OCI-LY7 (cell line): ENCODE measurements around the gene KCNMA1. TPM values are rescaled to one million over a fixed set of nuclear protein-coding genes. Genes with fewer than 3 reads are reported as not detected.

Experiments used
- BruUV-seq: library from RNA; stranded (reverse); fragments of 400-500 nt; replicated peaks from 2 replicates; lab custom pipeline; 2021; lab: Mats Ljungman, UMichigan
- CTCF ChIA-PET: fragments of 300-600 bp; sonication (Branson Sonifier 250); formaldehyde crosslinking; loops from one replicate; lab custom pipeline; 2022; ENCODE audit warnings: antibody characterized with exemption; ENCODE audit not compliant: unreplicated experiment; lab: Charles Lee
- POLR2A ChIA-PET: fragments of 300-600 bp; sonication (Branson Sonifier 250); formaldehyde crosslinking; loops from one replicate; lab custom pipeline; 2022; ENCODE audit warnings: antibody characterized with exemption; lab: Charles Lee
- DNase-seq: peaks from one replicate; pipeline ENCODE4 v3.0.0-alpha.2; 2015; ENCODE audit warnings: low spot score
- H2AFZ ChIP-seq: fragments of 200-600 bp; sonication (generic), shearing (Covaris generic); 2 replicates; pipeline ENCODE4 v1.6.1; 2014; ENCODE audit warnings: mild to moderate bottlenecking, antibody characterized with exemption, low read length, moderate library complexity
- H3K27ac ChIP-seq: fragments of 200-600 bp; sonication (generic); 2 replicates; pipeline ENCODE4 v1.5.1; 2014; ENCODE audit warnings: mixed run types, low read depth, mild to moderate bottlenecking, moderate library complexity, low read length, inconsistent platforms; ENCODE audit not compliant: poor library complexity, severe bottlenecking
- H3K36me3 ChIP-seq: fragments of 200-600 bp; sonication (generic); 2 replicates; pipeline ENCODE4 v1.6.1; 2014; ENCODE audit warnings: mild to moderate bottlenecking, antibody characterized with exemption, low read length, moderate library complexity, mixed read lengths; ENCODE audit not compliant: insufficient read depth
- H3K4me1 ChIP-seq: fragments of 200-600 bp; sonication (generic); 2 replicates; pipeline ENCODE4 v1.5.1; 2014; ENCODE audit warnings: mild to moderate bottlenecking, low read length; ENCODE audit not compliant: insufficient read depth, poor library complexity, severe bottlenecking
- H3K4me2 ChIP-seq: fragments of 200-600 bp; sonication (generic); 2 replicates; pipeline ENCODE4 v1.6.1; 2014; ENCODE audit warnings: mild to moderate bottlenecking, low read length
- H3K4me3 ChIP-seq: fragments of 200-600 bp; sonication (generic); 2 replicates; pipeline ENCODE4 v1.5.1; 2014; ENCODE audit warnings: mild to moderate bottlenecking, low read depth, low read length; ENCODE audit not compliant: poor library complexity, severe bottlenecking
- H3K79me2 ChIP-seq: fragments of 200-600 bp; sonication (generic); 2 replicates; pipeline ENCODE4 v1.6.1; 2016; ENCODE audit warnings: low read depth, mild to moderate bottlenecking, low read length, moderate library complexity, mixed read lengths; ENCODE audit not compliant: insufficient read depth
- H3K9me2 ChIP-seq: fragments of 200-600 bp; sonication (generic); 2 replicates; pipeline ENCODE4 v1.6.1; 2016; ENCODE audit warnings: mild to moderate bottlenecking, low read length, mixed read lengths; ENCODE audit not compliant: insufficient read depth
- H3K9me3 ChIP-seq: fragments of 200-600 bp; sonication (generic); 2 replicates; pipeline ENCODE4 v1.6.1; 2014; ENCODE audit warnings: mild to moderate bottlenecking, mixed run types, low read length, mixed read lengths
- H4K20me1 ChIP-seq: fragments of 200-600 bp; sonication (generic); 2 replicates; pipeline ENCODE4 v1.6.1; 2014; ENCODE audit warnings: mild to moderate bottlenecking, antibody characterized with exemption, low read length, moderate library complexity, mixed read lengths; ENCODE audit not compliant: insufficient read depth
- EZH2phosphoT487 ChIP-seq: fragments of 200-600 bp; sonication (generic); IDR thresholded peaks from 2 replicates; pipeline ENCODE4 v1.6.1; 2018; ENCODE audit warnings: low read depth, borderline replicate concordance, mild to moderate bottlenecking, mixed run types, antibody characterized with exemption, low read length, moderate library complexity, mixed read lengths
- intact Hi-C: fragments of 100-400 bp; cut with micrococcal nuclease; formaldehyde crosslinking; loops from one replicate; pipeline ENCODE4 v1.10.0; 2022; ENCODE audit not compliant: unreplicated experiment
- total RNA-seq, 2 experiments: library from RNA; depleted of rRNA in 1 of 2; stranded (reverse); fragments of >200 nt in 1 of 2; shearing (Covaris generic) in 1 of 2; gene quantifications; 2 replicates each; pipeline ENCODE4 v1.2.3, GENCODE V29; 2014 to 2022
- TF ChIP-seq, protein P1 (sequence below): fragments of 200-600 bp; sonication (generic); conservative IDR thresholded peaks from 2 replicates; pipeline ENCODE4 v1.5.1; 2014; ENCODE audit warnings: mild to moderate bottlenecking, antibody characterized with exemption, low read length, moderate library complexity, mixed read lengths

Gene KCNMA1
- total RNA-seq, 2 experiments from 2014 or later: not detected

DNA sequence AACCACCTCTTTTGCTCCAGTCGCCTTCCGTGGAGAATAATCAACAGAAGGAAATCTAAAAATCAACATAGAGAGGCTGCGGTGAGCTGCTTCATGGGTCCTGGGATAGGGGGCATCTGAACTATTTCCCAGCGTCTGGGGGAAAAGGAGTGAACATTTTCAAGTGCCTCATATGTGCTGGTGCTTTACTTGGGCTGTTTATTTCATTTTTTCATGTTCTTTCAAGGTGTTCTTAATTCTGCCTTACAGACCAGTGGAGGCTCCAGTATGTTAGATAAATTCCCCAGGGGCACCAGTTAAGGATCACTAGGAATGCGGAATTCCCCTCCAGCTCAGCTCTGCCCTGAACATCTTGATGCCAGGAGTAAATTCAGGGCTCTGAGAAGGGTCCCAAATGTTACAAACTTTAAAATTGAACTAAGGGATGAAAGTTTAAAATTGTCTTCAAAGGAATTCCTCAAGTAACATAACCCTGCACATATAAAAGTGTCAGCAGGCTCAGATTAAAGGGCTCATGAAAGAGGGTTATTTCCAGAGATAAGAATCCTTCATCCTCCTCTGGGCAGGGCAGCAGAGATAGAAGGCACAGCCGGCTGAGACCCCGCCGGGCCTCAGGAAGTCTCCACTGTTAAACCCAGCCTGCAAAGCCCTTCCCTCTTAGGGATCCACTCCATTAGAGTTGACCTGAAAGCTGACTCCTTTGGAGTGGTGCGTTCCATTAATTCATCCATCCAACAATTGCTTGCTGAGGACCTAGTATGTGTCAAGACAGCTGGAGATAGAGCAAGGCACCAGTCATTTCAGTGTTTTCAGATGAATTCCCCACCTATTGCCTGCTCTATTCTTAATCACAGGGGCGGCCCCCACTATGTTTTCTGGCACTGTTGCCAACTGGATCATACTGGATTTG lies 345.8 kb downstream of the KCNMA1 start:
- H4K20me1 ChIP-seq: no peaks in the 10 kb centered on the region
- DNase-seq: no peak
- no peaks in the 10 kb centered on the region for H3K79me2 ChIP-seq

DNA sequence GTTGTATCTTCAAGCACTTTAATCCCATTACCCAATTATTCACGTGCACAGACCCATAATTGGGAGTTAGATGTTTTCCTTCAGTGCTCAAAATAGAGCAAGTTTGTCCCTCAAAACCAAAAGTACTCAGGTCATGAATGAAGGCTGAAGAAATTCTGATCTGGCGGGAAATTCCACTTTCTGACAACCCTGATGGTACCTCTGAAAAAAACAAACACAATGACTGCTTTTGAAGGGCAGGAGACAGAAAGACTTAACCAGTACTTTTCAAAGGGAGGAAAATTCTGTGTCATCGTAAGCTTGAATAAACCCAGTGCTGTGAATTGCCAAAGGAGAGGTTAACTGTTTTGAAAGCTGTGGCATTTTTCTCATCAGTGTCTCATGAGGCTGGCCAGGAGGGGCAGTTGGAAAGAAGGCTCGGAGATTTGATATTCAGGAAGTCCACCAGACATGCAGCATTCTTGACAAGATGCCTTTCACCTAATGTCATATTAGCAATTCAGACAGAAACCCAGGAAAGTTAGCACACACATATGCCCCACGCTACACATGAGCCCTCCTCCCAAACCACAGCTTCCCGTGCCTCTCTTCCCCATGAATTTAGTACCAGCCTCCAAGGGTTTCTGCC lies 347.0 kb downstream of the KCNMA1 start:
- ChIA-PET CTCF (no interaction called here), POLR2A (interaction anchor here (0.6 kb wide), 1 partner anchor 590 kb away, joined by 3 read pairs; no protein-coding TSS in a partner anchor)
- Histone ChIP-seq H3K27ac (no peak overlapping the region), H3K4me2 (no peak overlapping the region), H3K9me3 (no peaks in the 10 kb centered on the region), H3K4me1 (no peaks in the 10 kb centered on the region), H2AFZ (no peak overlapping the region), H3K36me3 (no peaks in the 10 kb centered on the region), H4K20me1 (no peaks in the 10 kb centered on the region), H3K79me2 (no peaks in the 10 kb centered on the region), H3K4me3 (no peak overlapping the region), H3K9me2 (no peaks in the 10 kb centered on the region)
- BruUV-seq: no TSS peak
- TF ChIP-seq EZH2phosphoT487: no peak
- DNase-seq: no peak
- intact Hi-C loops: no loop called here

More for the DNA sequence above, 345.8 kb downstream of the KCNMA1 start:
- H3K4me3 ChIP-seq: no peak overlapping the region
- no peak overlapping the region for H2AFZ ChIP-seq
- no peaks in the 10 kb centered on the region for H3K4me1 ChIP-seq
- ChIA-PET POLR2A (no interaction called here), CTCF (no interaction called here)
- H3K27ac ChIP-seq: no peak overlapping the region
- no peaks in the 10 kb centered on the region for H3K9me3 ChIP-seq
- no peaks in the 10 kb centered on the region for H3K36me3 ChIP-seq
- TF ChIP-seq, protein P1, sequence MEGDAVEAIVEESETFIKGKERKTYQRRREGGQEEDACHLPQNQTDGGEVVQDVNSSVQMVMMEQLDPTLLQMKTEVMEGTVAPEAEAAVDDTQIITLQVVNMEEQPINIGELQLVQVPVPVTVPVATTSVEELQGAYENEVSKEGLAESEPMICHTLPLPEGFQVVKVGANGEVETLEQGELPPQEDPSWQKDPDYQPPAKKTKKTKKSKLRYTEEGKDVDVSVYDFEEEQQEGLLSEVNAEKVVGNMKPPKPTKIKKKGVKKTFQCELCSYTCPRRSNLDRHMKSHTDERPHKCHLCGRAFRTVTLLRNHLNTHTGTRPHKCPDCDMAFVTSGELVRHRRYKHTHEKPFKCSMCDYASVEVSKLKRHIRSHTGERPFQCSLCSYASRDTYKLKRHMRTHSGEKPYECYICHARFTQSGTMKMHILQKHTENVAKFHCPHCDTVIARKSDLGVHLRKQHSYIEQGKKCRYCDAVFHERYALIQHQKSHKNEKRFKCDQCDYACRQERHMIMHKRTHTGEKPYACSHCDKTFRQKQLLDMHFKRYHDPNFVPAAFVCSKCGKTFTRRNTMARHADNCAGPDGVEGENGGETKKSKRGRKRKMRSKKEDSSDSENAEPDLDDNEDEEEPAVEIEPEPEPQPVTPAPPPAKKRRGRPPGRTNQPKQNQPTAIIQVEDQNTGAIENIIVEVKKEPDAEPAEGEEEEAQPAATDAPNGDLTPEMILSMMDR: no peak
- intact Hi-C loops: no loop called here
- H3K9me2 ChIP-seq: no peaks in the 10 kb centered on the region
- H3K4me2 ChIP-seq: no peak overlapping the region
- BruUV-seq: no TSS peak

DNA sequence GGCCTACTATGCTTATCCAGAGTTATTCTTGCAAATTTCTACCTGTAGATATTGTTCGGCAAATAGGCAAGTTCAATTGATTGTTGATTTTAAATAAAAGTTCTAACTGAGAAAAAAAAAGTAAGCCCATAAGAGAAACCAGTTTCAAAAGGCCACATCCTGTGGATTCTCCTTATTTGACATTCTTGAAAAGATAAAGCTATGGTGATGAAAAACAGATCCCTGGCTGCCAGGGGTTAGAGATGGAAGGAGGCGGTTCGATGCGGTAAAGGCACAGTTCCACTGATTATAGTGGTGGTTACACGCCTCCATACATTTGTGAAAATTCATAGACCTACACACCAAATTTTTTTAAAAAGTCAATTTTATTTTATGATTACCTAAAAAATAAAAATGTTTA lies 347.8 kb downstream of the KCNMA1 start:
- Histone ChIP-seq H3K9me2 (no peaks in the 10 kb centered on the region), H3K9me3 (no peaks in the 10 kb centered on the region), H3K36me3 (no peaks in the 10 kb centered on the region), H3K79me2 (no peaks in the 10 kb centered on the region), H3K4me1 (no peaks in the 10 kb centered on the region), H3K4me3 (no peak overlapping the region), H3K4me2 (no peak overlapping the region), H3K27ac (no peak overlapping the region), H2AFZ (no peak overlapping the region), H4K20me1 (no peaks in the 10 kb centered on the region)
- CTCF ChIA-PET: no interaction called here
- DNase-seq: no peak
- POLR2A ChIA-PET: no interaction called here
- intact Hi-C loops: no loop called here
- no TSS peak for BruUV-seq
- TF ChIP-seq, protein P1: no peak
- no peak for TF ChIP-seq EZH2phosphoT487
